ENCODE results near the gene FHIT.

GRCh38 chr3:60650171-60650570, 601.1 kb downstream of the FHIT start:
- TF ChIP-seq SMAD1 (IDR thresholded peaks at IDR 0.05; ENCODE audit: low read depth, partially characterized antibody) (no peak), USF2 (IDR thresholded peaks at IDR 0.05; ENCODE audit: borderline replicate concordance, low read depth, low read length) (no peak), RAD21 (IDR thresholded peaks at IDR 0.05; ENCODE audit: insufficient read depth, low read depth, low read length) (no peak)
